HG03175 (cell line): ENCODE measurements around the gene CCDC122.
A peak's percentile ranks its signal among the peaks of the same experiment; 100 is the strongest.

Experiments
- ATAC-seq: cut with Tn5 transposase; IDR thresholded peaks from one replicate; pipeline ENCODE4 v1.9.1; 2021; ENCODE audit warnings: mild to moderate bottlenecking, moderate library complexity; ENCODE audit not compliant: unreplicated experiment

CCDC122 gene

DNA sequence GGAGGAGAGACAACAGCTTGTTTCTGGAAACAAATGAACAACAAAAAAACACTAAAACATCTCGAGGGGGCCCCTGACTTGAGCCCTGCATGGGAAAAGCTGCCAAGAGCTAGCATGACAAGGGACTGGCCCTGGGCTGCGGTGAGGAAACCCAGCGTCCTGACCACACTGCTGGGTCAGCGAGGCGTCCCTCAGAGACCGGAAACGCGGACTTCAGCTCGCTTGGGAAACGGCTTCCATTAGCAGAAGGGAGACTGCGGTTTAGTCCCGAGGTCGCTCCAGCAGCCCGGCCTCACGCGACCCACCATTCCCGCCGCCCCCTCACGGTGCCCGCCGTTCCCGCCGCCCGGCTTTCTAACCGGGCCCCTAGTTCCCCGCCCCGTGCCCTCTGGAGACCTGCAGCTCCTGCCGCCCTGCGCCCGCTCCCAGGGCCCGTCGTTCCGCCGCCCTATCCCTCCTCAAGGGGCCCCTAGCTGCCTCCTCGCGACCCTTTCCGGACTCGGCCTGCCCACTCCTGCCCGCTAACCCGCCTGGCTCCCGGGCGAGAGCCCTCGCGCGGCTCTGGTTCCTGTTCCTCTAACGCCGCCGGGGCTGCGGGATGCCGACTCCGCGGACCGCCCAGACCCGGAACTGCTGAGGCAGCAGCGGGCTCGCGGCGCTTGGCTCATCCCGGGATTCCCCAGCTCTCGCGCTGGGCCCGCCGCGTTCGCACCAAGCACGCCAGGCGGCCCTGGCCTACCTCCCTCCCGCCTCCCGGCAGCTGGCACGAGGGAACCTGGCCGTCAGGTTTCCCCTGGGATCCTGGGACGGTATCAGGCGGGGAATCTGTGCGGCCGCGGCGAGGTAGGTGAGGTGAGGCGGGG, at the start of gene CCDC122:
CCDC122 (minus strand) TSS at position 849 of the 863 bp plus-strand sequence. CDS start 10,364 bp downstream, outside the sequence.
- peak; percentile 78 for ATAC-seq

DNA sequence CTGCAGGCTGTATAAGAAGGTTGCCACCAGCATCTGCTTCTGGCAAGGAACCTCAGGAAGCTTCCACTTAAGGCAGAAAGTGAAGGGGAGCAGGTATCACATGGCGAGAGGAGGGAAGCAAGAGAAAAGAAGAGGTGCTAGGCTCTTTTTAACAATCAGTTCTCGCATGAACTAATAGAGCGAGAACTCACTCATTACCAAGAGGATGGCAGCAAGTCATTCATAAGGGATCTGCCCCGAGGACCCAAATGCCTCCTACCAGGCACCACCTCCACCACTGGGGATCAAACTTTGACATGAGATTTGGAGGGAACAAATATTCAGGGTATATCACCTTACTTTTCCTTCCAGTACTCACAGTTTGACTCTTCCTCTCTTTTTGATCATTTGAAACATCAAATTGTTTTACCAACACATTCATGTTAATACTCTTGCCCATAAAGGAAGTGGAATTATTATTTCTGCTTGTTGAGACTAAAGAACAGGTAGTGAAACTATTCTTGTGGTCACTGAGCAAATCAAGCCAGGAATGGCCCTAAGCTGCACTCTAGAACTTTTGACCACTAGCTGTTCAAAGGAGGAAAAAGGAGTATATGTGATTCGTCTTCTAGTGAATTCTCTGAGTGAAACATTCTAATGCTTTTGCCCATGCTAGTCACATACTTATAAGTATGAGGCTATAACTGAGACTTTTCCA, 45.2 kb upstream of the CCDC122 start:
- ATAC-seq, result peak; percentile 97

DNA sequence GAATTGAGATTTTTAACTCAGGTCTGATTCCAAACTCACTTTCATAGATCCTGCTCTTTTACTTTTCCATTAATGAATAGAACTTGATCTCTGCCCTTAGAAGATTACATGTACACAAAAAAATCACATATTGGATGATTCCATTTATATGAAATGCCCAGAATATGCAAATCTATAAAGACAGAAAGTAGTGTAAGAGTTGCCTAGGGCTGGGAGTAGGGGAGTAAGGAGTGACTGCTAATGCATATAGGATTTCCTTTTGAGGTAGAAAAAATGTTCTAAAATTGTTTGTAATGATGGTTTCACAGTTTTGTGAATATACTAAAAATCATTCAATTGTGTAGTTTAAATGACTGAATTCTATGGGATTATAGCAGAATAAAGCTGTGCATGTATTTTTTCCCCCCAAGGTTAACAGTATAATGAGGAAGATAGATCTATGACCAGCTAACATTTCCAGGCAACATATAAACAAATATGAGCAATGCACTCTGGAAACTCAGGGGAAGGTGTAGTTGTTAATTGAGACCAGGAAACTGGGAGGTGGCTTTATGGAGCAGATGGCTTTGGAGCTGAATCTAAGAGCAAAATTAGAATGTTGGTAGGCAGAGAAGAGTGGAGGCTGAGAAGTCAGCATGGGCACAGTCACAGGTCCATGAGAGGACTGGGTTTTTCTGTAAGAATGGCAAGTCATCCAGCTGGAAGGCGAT, 41.6 kb upstream of the CCDC122 start:
- ATAC-seq, result no peak

DNA sequence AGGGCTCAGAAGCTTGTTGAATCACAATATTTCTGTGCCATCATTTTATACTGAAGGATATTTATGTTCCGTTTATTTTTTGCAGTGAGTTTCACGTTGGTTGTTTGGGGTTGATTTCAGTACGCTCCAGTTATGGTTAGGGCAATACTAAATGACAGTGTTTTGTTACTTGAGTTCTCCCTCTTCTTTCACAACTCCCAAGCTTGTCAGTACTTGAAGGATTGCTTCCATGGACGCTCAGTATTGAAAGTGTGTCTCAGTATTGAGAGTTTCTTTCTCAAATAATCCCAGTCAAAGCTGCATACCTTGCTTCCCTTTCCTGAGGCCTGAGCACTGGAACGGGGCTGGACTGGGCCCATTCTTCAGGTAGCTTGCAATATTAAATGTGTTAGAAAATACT, 39.1 kb upstream of the CCDC122 start:
- no peak for ATAC-seq

GRCh38 chr13:43916828-43917227, 37.3 kb upstream of the CCDC122 start:
- ATAC-seq, result no peak

DNA sequence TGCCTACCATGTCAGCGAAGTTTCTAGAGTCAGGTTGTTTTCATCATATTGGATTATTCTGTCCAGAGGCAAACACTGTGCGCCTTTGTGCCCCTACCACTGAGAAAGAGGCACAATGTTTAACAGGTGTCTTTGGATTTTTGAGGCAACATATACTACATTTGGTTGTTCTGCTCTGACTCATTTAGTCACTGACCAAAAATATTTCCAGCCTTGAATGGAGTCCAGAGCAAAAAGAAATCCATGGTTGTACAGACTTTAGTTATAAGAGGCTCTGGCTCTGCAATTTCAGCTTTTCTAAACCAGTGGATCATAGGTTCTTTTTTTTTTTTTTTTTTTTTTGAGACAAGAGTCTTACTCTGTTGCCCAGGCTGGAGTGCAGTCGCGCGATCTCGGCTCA, 35.9 kb upstream of the CCDC122 start:
- ATAC-seq, result no peak

DNA sequence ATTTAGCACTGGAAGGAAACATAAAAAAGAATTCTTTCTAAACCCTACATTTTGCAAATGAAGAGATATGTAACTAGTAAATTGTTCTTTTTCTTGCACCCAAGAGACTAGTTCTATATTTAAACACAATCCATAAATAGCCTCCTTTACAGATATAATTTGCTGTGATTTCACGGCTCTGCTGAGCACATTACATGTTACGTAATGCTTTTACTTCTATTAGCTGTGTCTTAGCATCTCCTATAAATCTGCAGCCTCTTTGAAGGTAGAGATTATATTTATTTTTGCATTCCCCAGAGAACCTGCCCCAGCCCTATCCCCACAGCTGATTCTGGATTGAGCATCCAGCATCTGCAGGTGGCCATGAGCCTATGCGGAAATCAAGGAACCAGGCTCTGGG, 32.3 kb upstream of the CCDC122 start:
- no peak for ATAC-seq

DNA sequence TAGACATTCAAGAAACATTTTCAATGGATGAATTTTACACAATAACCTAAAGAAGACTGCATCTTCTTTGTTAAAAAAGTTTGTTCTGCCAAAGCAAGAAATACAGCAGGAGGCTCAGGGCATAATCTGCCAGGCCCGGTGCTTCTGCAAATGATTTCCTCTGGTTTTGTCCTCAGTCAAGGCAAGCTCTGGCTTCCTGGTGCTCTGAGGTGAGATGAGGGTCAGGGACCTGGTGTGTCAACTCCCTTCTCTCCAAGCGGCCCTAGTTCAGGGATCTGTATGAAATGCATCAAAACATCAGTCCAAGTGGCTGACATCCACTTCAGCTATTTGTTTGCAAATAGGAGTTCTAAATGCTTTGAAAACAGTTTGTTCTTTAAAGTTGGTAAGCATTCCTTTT, 31.7 kb upstream of the CCDC122 start:
- ATAC-seq, result no peak

DNA sequence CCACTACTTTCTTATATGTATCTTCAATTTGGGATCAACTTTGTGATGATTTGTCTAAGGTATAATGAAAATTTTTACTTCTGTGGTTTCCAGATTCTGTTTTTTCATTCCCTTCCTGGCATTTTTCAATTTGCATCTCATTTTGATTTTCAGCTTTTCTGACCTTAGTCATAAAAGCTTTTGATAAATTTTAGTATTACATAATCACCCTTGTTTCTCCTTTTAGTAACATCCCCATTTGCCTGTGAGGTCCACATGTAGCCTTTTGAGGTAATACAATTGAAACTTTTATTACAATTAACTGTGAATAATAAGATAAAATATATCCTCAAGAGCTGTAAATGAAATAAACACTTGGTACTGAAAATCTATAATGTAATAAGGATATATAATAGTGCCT, 31.3 kb upstream of the CCDC122 start:
- ATAC-seq, result no peak

DNA sequence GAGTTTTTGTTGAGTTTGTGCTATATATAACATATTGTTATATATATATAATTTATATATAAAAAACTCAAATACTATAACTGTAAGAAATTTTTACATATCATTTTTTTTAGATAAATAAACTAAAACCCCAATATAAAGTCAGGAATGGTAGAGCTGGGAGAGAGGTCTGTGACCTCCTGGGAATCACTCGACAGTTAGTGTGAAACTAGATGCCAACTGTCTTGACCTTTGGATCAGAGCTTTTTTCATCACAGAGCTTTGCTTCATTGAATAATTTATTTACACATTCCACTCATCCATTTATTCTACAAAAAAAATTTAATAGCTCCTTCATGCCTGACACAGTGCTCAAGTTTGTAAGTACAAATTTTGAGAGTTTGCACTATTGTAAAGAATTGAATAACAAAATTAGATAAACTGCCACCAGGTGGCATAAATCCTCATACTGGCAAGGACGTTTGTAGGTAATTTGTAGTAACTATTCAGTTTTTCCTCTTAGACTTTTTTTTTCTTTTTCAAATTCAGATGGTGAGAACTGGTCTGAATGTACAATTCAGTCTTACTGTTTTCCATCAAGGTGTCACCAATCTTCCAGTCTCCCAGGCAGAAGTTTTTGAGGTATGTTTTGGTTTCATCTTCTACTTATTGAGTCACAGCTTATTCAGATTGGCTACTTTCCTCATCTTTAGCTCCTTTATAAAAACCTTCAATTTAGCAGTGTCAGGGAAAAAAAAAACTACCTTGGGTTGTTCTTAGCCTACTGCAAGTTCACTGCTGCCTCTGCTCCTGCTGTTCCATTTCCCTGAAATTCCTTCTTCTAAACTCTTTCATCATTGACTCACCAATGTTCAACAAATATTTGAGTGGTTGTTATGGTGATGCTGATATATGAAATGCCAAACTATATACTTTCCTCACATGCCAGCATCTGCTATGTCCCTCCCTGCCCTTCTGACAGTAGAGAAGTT, 28.9 kb upstream of the CCDC122 start:
- ATAC-seq, result no peak

GRCh38 chr13:43905435-43906031, 26.0 kb upstream of the CCDC122 start:
- ATAC-seq, result no peak

- ATAC-seq, result no peak
Measured at GRCh38 chr13:43895940-43896339, 16.4 kb upstream of the CCDC122 start.

DNA sequence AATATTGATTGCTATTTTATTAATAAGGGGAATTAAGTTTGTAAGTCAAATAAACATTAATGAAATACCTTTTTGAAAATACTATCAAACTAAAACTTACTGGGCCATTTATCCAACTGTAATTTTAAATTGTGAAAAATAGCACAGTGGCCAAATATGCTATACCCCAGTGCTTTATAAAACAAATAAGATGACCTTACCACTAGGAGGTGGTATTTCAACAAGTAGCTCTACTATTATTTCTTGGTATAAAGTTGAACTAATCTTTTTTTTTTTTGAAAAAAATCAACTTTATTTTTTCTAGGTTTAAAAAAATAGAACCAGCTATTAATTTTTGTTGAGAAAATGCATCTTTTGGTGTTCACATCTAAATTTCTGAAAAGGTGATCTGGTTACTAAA, 14.9 kb upstream of the CCDC122 start:
- no peak for ATAC-seq

GRCh38 chr13:43884222-43884621, 4.7 kb upstream of the CCDC122 start:
- ATAC-seq, result no peak

DNA sequence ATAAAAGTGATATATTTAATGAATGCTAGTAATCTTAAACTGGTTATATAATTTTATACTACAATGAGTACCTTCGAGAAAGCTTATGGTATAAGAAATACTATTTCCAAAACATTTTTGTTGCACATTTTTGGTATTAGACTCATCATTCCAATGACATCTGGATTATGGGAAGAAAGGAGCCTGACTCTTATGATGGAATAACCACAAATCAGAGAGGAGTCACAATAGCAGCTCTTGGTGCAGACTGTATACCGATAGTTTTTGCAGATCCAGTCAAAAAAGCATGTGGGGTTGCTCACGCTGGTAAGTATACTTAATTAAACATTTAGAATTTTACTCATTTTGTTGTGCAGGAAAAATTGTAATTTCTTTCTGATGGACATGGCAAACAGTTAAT, 4.1 kb upstream of the CCDC122 start:
- ATAC-seq, result no peak

GRCh38 chr13:43881580-43881979, 2.0 kb upstream of the CCDC122 start:
- ATAC-seq, result no peak

- no peak for ATAC-seq
Measured at GRCh38 chr13:43880926-43881325, 1.4 kb upstream of the CCDC122 start.

DNA sequence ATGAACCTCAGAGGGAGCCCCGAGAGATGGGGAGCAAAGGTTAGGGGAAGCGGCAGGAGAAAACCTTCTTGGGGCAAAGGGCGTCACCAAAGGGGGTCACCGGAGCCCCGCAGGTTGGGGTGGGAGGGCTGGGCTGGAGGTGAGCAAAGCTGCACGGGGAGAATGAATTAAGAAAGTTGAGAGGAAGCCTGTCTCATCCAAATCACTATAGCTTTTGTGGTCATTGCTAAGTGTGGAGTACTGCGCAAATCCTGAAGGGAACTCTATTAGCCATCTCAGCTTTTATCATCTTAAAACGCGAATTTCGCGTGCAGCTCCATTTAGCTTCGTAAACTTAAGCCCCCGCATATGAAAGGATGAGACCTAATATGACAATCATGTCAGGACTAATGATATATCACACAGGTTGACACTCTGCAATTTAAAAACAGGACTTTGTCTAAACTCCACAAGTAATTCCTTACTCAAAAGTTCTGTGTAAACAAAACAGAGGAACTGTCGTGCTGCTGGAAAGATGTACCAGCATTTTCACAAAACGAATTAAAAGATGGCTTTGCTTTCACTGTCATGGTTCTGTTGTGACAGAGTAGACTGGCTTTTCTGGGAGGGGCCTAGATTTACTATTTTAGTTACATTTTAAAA, 795 bp upstream of the CCDC122 start:
- ATAC-seq, result no peak

- ATAC-seq, result peak; percentile 45
Measured at GRCh38 chr13:43879755-43880181, 228 bp upstream of the CCDC122 start, which contains the start of gene LACC1. LACC1 (plus strand) TSS chr13:43879904; CDS start chr13:43880986, 1,082 bp downstream.
